ENCODE results near the gene ANKRD40. TPM values are rescaled to one million over a fixed set of nuclear protein-coding genes. Genes with fewer than 3 reads are reported as not detected.

The ANKRD40 gene
- total RNA-seq, 1 donor from 2014 or later: 53.4 TPM

- H3K4me3 ChIP-seq: no peak overlapping the region
- H3K79me2 ChIP-seq (ENCODE audit: low read depth): no peaks in the 10 kb centered on the region
- Mint-ChIP-seq H3K4me3 (peak overlapping the region; percentile 3), H3K4me1 (peaks cover 19% of the 10 kb centered on the region), H3K9me3 (no peaks in the 10 kb centered on the region), H3K27ac (no peak overlapping the region), H3K27me3 (ENCODE audit: insufficient read depth, low read depth) (peaks cover 7% of the 10 kb centered on the region), H3K36me3 (no peaks in the 10 kb centered on the region)
- no peak overlapping the region for H3K9ac ChIP-seq
- H3F3A ChIP-seq (ENCODE audit: low read depth): no peaks in the 10 kb centered on the region
- no peak overlapping the region for H2AFZ ChIP-seq (replicated peaks)
- no peak overlapping the region for H3K27ac ChIP-seq
- no peak for DNase-seq (ENCODE audit: low spot score)
- no peak overlapping the region for H3K4me2 ChIP-seq
- no peaks in the 10 kb centered on the region for H3K9me3 ChIP-seq (ENCODE audit: low read depth)
- TF ChIP-seq CTCF (IDR thresholded peaks at IDR 0.05) (no peak), EZH2 (IDR thresholded peaks at IDR 0.05) (no peak), EZH2phosphoT487 (IDR thresholded peaks at IDR 0.05) (no peak)
- H3K4me1 ChIP-seq: peaks cover 3% of the 10 kb centered on the region
- H4K20me1 ChIP-seq (ENCODE audit: low read depth): no peaks in the 10 kb centered on the region
- H3K27me3 ChIP-seq: no peaks in the 10 kb centered on the region
- H3K36me3 ChIP-seq: no peaks in the 10 kb centered on the region
These were observed 45.0 kb downstream of the ANKRD40 start for GRCh38 chr17:50662632-50663225.

GRCh38 chr17:50661795-50662391, 45.8 kb downstream of the ANKRD40 start:
- H3K36me3 ChIP-seq: no peaks in the 10 kb centered on the region
- H3K27ac ChIP-seq: no peak overlapping the region
- no peaks in the 10 kb centered on the region for H3K27me3 ChIP-seq
- no peaks in the 10 kb centered on the region for H3K9me3 ChIP-seq (ENCODE audit: low read depth)
- H3K79me2 ChIP-seq (ENCODE audit: low read depth): no peaks in the 10 kb centered on the region
- H3K4me1 Mint-ChIP-seq: peaks cover 19% of the 10 kb centered on the region
- no peaks in the 10 kb centered on the region for H3K9me3 Mint-ChIP-seq
- TF ChIP-seq CTCF (IDR thresholded peaks at IDR 0.05) (no peak), EZH2phosphoT487 (IDR thresholded peaks at IDR 0.05) (no peak), EZH2 (IDR thresholded peaks at IDR 0.05) (no peak)
- DNase-seq (ENCODE audit: low spot score): no peak
- H3K27me3 Mint-ChIP-seq (ENCODE audit: insufficient read depth, low read depth): peaks cover 7% of the 10 kb centered on the region
- H3K27ac Mint-ChIP-seq: peak overlapping the region; percentile 64
- H3K4me1 ChIP-seq: peaks cover 3% of the 10 kb centered on the region
- no peak overlapping the region for H3K9ac ChIP-seq
- no peak overlapping the region for H3K4me3 Mint-ChIP-seq
- H3K36me3 Mint-ChIP-seq: no peaks in the 10 kb centered on the region
- H2AFZ ChIP-seq (replicated peaks): no peak overlapping the region
- no peak overlapping the region for H3K4me2 ChIP-seq
- H3F3A ChIP-seq (ENCODE audit: low read depth): no peaks in the 10 kb centered on the region
- H3K4me3 ChIP-seq: no peak overlapping the region
- H4K20me1 ChIP-seq (ENCODE audit: low read depth): no peaks in the 10 kb centered on the region

- Histone ChIP-seq H3K4me3 (no peak overlapping the region), H3K36me3 (no peaks in the 10 kb centered on the region), H3F3A (ENCODE audit: low read depth) (no peaks in the 10 kb centered on the region), H3K4me1 (peaks cover 3% of the 10 kb centered on the region), H4K20me1 (ENCODE audit: low read depth) (no peaks in the 10 kb centered on the region), H3K27ac (no peak overlapping the region), H2AFZ (replicated peaks) (no peak overlapping the region), H3K79me2 (ENCODE audit: low read depth) (no peaks in the 10 kb centered on the region), H3K9me3 (ENCODE audit: low read depth) (no peaks in the 10 kb centered on the region), H3K27me3 (no peaks in the 10 kb centered on the region), H3K4me2 (no peak overlapping the region), H3K9ac (no peak overlapping the region)
- Mint-ChIP-seq H3K4me1 (peaks cover 19% of the 10 kb centered on the region), H3K4me3 (no peak overlapping the region), H3K27ac (peak overlapping the region; percentile 64), H3K36me3 (no peaks in the 10 kb centered on the region), H3K27me3 (ENCODE audit: insufficient read depth, low read depth) (peaks cover 7% of the 10 kb centered on the region), H3K9me3 (no peaks in the 10 kb centered on the region)
- DNase-seq (ENCODE audit: low spot score): no peak
- TF ChIP-seq EZH2phosphoT487 (IDR thresholded peaks at IDR 0.05) (no peak), CTCF (IDR thresholded peaks at IDR 0.05) (no peak), EZH2 (IDR thresholded peaks at IDR 0.05) (no peak)
These were observed 46.4 kb downstream of the ANKRD40 start for GRCh38 chr17:50661348-50661747.
